GM21367 (cell line): Measurements from ENCODE around the gene PKP4.

Experiments used
- ATAC-seq: cut with Tn5 transposase; IDR thresholded peaks from one replicate; pipeline ENCODE4 v1.9.1; 2021; ENCODE audit not compliant: unreplicated experiment

The PKP4 gene

DNA sequence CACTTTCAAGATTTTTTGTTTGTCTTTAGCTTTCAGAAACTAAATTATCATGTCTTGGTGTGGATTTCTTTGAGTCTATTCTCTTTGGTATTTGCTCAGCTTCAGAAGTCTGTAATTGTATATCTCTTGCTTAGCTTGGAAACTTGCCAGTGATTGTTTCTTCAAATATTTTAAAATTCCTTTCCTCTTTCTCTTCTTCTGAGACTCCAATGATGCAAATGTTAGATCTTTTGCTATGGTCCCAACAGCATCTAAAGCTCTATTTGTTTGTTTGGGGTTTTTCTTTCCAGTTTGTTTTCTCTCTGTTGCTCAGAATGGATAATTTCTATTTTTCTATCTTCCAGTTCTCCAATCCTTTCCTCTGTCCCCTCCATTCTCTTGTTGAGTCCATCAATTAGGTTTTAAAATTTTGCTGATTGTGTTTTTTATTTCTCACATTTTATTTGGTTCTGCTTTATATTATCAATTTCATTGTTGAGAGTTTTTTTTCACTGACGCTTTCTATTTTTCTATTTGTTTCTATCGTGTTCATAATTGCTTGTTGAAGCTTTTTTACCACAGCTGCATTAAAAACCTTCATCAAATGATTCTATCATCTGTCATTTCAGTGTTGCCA, 256.9 kb downstream of the PKP4 start:
- ATAC-seq = no peak

DNA sequence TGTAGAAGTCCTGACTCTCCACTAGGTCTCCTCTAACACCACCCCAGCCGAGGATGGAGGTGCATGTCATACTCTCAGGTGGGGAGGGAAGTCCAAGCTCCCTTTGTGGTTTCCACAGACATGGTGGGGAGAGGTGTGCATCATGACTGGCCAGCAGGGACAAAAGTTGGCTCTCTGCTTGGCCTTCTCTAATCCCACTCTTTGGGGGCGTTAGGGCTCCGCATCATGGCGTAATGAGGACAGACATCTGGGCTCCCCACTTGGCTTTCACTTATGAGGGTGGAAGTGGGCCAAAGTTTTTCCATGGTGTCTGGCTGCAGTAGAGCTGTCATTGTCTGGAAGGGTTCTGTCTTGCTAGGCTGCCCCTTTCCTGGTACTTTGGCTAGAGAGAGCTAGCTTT, 257.7 kb downstream of the PKP4 start:
- ATAC-seq = no peak

DNA sequence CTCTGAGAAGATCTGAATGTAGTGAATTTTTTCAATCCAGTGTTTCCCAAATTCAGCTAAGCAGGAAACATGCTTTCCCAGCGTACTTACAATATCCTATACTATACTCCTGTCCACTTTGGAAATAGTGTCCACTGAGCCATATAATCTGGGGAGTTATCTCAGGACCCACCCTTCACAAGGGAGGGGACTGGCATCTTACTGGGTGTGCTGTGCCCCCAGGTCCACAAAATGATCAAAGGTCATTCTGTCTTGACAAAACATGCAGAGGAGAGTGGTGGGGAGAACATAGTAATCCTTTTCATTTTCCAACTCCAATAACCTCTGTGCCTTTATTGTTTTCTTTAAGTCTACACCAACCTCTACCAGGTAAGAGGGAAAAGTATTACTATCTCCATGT, 258.6 kb downstream of the PKP4 start:
- ATAC-seq = no peak

DNA sequence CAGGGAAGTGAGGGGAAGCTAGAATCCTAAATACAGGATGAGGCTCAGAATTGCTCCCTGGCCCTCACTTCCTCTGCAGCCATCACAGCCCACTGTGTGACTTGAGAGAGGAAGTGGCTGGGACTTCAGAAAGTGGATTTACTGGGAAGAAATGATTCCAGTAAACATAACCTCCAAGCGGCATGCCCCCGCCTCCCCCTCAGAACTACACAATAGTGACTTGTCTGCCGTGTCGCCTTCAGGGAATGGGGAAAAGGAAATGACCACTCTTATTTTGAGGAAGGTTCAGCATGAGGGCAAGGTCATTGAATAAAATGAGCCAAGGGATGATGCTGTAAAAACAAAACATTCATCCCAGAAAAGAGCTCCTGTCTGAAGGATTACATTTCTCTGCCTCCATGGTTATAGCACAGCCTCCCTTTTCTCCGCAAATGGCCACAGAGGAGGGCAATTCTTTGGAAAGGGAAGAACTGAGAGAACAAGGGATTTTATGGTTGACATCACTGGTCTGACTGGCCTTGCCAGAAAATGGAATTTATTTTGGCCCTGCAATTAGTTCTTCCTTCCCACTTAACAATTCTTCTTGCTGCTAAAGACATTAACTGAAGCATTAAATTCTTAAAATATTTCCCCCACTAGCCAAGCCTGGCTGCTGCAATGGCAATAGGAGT, 259.5 kb downstream of the PKP4 start:
- ATAC-seq = no peak

DNA sequence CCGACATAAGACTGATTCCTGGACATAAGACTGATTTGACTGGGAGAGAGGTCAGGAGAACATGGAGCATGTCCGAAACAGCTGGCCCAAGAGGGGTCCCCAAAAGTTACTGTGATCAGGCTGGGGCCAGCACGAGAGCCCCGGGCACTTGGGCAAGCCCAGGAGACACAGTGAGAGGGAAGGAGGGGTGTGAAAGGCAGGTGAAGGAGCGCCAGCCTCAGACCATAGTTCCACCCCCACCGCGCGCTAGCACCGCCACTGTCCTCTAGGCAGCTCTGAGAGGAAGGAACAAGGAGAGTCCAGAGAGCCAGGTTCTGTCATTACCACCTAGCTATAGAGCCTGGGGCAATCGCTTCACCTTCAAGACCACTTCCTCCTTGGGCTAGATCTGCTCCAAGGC, 260.2 kb downstream of the PKP4 start:
- ATAC-seq = no peak

- ATAC-seq = no peak
Observed at GRCh38 chr2:158717366-158718195, 260.8 kb downstream of the PKP4 start.

DNA sequence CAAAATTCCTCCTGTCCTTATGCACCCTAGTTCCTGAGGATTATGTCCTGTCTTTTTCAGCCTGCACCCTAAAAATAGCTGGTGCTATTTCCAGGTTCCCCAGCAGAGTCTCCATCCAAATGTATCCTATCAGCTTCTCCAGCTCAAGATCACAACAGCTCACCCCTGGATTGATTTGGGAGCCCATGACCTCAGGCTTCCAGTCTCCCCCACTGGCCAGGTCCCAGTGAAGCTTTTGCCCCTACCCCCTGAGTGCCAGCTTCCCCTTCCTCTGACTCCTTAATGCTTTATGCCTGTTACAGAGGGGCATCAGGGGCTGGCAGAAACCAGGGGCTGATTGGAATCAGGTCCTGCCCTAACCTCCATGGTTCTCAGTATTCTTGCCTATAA, 261.4 kb downstream of the PKP4 start:
- ATAC-seq = no peak

DNA sequence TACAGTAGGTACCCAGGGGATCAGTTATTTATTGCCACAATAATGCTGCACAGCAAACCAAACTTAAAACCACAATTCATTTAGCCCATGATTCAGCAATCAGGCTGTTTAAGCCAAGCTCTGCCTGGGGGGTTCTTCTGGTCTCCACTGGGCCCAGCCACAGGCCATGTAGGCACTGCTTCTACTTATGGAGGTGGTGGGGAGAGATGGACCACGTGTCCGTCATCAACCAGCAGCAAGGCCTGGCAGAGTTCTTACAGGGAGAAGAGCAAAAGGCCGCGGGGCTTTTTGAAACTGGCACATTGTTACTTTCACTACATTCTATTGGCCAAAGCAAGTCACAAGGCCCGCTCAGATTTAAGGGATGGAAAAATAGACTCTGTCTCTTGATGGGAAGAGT, 262.1 kb downstream of the PKP4 start:
- ATAC-seq = no peak

DNA sequence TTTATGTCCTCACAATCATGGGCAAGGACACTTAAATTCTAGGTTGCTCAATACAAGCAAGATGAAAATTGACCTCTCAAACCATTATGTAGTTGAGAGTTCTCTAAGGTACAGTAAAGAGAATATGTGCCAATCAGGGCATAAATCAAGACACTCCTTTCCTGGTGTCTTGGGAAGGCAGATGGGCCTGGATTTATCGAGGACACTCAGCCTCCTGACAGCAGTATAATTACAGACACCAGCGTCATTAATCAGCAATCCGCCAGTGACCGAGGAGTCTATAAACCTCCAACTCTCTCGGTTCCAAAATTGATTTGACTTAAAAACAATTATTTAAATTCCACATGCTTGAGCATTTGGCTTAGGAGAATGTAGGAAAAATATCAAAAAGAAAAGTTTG, 262.7 kb downstream of the PKP4 start:
- ATAC-seq = no peak

GRCh38 chr2:158722266-158723105, 265.7 kb downstream of the PKP4 start:
- no peak for ATAC-seq

GRCh38 chr2:158723181-158723838, 266.6 kb downstream of the PKP4 start:
- ATAC-seq = no peak

DNA sequence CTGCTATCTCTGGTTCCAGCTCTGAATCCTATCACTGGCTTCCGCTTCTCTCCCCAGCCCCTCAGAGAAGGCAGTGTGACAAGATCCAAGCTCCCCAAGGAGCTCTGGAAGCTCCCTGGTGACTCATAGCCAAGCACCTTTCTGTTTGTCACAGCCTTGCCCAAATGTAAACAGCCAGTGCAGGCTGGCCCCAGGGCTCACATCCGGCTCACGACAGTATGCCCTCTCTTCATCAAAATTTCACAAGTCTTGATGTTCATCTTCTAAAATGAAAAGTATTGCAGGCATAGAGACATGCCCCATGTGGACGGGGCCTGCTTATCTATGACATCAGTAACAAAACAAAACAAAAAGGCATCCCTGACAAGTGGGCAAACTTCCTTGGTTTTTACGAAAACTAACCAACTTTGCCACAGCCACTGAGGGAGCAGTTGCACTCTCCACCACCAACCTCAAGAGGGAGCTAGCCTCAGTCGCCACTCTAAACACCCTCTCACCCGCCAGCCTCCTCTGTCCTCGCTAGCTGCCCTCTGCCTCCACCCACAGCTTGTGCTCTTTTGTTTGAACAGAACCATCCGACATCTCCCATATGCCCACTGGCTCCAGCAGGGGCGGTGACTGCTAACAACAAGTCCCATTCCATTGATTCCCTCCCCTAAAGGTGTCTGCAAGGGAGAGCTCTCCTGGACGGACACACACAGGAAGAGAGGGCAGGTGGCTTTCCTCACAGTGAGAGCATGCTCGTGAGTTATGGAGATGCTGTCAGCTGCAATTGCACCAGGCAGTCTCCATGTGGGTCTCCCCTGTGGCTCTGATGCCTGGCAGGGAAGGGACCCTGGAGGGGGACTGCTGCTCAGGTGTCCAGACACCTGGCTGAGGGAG, 267.4 kb downstream of the PKP4 start:
- ATAC-seq = no peak

- ATAC-seq = no peak
Observed at GRCh38 chr2:158724803-158725381, 268.1 kb downstream of the PKP4 start.

DNA sequence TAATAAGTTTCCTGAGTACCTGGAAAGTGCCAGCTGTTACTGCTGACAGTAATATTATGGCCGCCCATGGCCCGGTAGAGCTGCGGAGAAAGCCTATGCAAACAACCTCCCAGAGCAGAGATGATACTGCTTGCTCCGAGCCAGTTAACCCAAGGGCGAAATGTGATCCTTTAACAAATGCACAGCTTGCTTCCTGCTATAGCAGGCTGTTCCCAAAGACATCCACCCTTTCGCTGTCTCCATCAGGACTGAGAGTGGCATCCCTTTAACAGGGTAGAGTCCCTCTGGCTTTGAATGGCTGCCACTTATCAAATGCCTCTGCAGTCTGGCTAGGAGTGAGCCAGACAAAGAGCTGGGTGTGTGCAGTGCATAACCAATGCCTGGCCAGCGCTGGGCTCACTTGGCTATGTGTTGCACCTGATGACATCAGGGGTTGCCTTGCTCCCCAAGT, 268.7 kb downstream of the PKP4 start:
- ATAC-seq = no peak

- ATAC-seq = no peak
Observed at GRCh38 chr2:158726911-158727592, 270.3 kb downstream of the PKP4 start.

- no peak for ATAC-seq
Observed at GRCh38 chr2:158728422-158728821, 271.7 kb downstream of the PKP4 start.

GRCh38 chr2:158729451-158729850, 272.7 kb downstream of the PKP4 start:
- ATAC-seq = no peak

- ATAC-seq = no peak
Observed at GRCh38 chr2:158729873-158730620, 273.3 kb downstream of the PKP4 start.
